Naive thymus-derived CD8-positive, alpha-beta T cell (primary cell): ENCODE measurements around the gene ADAMTSL4. TPM values are rescaled to one million over a fixed set of nuclear protein-coding genes. Genes with fewer than 3 reads are reported as not detected.
A peak's percentile ranks its signal among the peaks of the same experiment; 100 is the strongest.

Experiments
- ATAC-seq, 2 donors: fragments of 150-1000 bp; cut with Tn5 transposase in 1 of 2; sonication (Bioruptor Pico), chemical (Tn5 transposase) in 1 of 2; 1 replicate in 1 of 2; 2 replicates in 1 of 2; pipeline ENCODE4 v1.10.0; 2021; ENCODE audit warnings: mild to moderate bottlenecking in 2 of 2, moderate library complexity in 2 of 2
- POLR2A ChIA-PET: fragments of 350-600 bp; sonication (Branson Sonifier 250); formaldehyde crosslinking; loops from one replicate; lab custom pipeline; 2021; ENCODE audit warnings: antibody characterized with exemption; lab: Charles Lee
- DNase-seq, 10 donors: peaks; one replicate each; pipeline versions ENCODE4 v3.0.0 to v3.0.0-alpha.2; 2020 to 2022
- H3K27ac Mint-ChIP-seq, 10 donors: one replicate each; pipeline ENCODE4 v1.8.0; 2020 to 2022; ENCODE audit warnings: mild to moderate bottlenecking in 10 of 10, mixed read lengths in 10 of 10, moderate library complexity in 4 of 10, inconsistent platforms in 1 of 10
- H3K27me3 Mint-ChIP-seq, 5 donors: one replicate each; pipeline ENCODE4 v1.8.0; 2021 to 2022; ENCODE audit warnings: mixed read lengths in 5 of 5
- H3K36me3 Mint-ChIP-seq, 3 donors: one replicate each; pipeline ENCODE4 v1.8.0; 2020 to 2022; ENCODE audit warnings: mixed read lengths in 3 of 3, mild to moderate bottlenecking in 2 of 3, inconsistent platforms in 1 of 3
- H3K4me1 Mint-ChIP-seq, 4 donors: one replicate each; pipeline ENCODE4 v1.8.0; 2021 to 2022; ENCODE audit warnings: mixed read lengths in 4 of 4
- H3K4me3 Mint-ChIP-seq, 10 donors: one replicate each; pipeline ENCODE4 v1.8.0; 2020 to 2022; ENCODE audit warnings: mild to moderate bottlenecking in 10 of 10, mixed read lengths in 10 of 10, moderate library complexity in 6 of 10, inconsistent platforms in 1 of 10
- H3K9me3 Mint-ChIP-seq, 9 donors: one replicate each; pipeline ENCODE4 v1.8.0; 2020 to 2022; ENCODE audit warnings: mixed read lengths in 9 of 9, mild to moderate bottlenecking in 3 of 9, inconsistent platforms in 1 of 9, moderate library complexity in 1 of 9
- polyA plus RNA-seq, 3 donors: library from polyadenylated mRNA; unstranded; fragments of 300-500 nt; fragmentation: Illumina TruSeq; gene quantifications; one replicate each; pipeline ENCODE4 v1.2.3, GENCODE V29; 2021
- total RNA-seq, 8 experiments: library from RNA in 2 of 8; stranded (reverse) in 2 of 8; gene quantifications; one replicate each; pipeline ENCODE4 v1.2.3 and lab custom pipeline; 2021 to 2026

ADAMTSL4 gene
- total and polyA plus RNA-seq, 5 experiments from 2014 or later = 0.16 to 0.32 (median 0.29) TPM; not detected in 2

GRCh38 chr1:150515328-150516049, 33.7 kb upstream of the ADAMTSL4 start, which contains the start of gene FALEC:
Gene FALEC (plus strand): TSS chr1:150515752.
- no peaks in the 10 kb centered on the region for H3K9me3 Mint-ChIP-seq
- ATAC-seq = peak; percentile 98
- peak within 1 kb of the TSS; percentile 89 to 94 (median 93) for H3K4me3 Mint-ChIP-seq
- DNase-seq = peak; percentile 81 to 93 (median 88)
- H3K4me1 Mint-ChIP-seq = peaks cover 12 to 22% (median 19%) of the 10 kb centered on the region in 4 donors
- H3K36me3 Mint-ChIP-seq = peaks cover 0 to 2% (median 0%) of the 10 kb centered on the region in 3 donors
- H3K27ac Mint-ChIP-seq = peak within 1 kb of the TSS; percentile 48 to 95 (median 87)
- POLR2A ChIA-PET = interaction anchor here (0.8 to 2.4 kb wide), 12 partner anchors 10 to 297 kb away, joined by 3 to 13 read pairs (median 6); partner anchors contain the start of genes ENSA, MCL1, RPRD2 and TARS2
- H3K27me3 Mint-ChIP-seq = no peaks in the 10 kb centered on the region

- peaks cover 0 to 2% (median 0%) of the 10 kb centered on the region in 3 donors for H3K36me3 Mint-ChIP-seq
- no peaks in the 10 kb centered on the region for H3K27me3 Mint-ChIP-seq
- peak; percentile 13 to 18 for ATAC-seq
- H3K9me3 Mint-ChIP-seq = no peaks in the 10 kb centered on the region
- peak overlapping the region; percentile 89 to 94 (median 93) for H3K4me3 Mint-ChIP-seq
- peak in 1 of 10 donors; percentile 7 for DNase-seq
- peaks cover 12 to 22% (median 19%) of the 10 kb centered on the region in 4 donors for H3K4me1 Mint-ChIP-seq
- POLR2A ChIA-PET = interaction anchor here (0.6 to 2.4 kb wide), 12 partner anchors 10 to 297 kb away, joined by 3 to 13 read pairs (median 4); partner anchors contain the start of genes ENSA, MCL1, RPRD2 and TARS2
- peak overlapping the region; percentile 46 to 87 (median 80) for H3K27ac Mint-ChIP-seq
Observed at GRCh38 chr1:150516050-150516591, 33.1 kb upstream of the ADAMTSL4 start.

GRCh38 chr1:150516616-150517015, 32.6 kb upstream of the ADAMTSL4 start:
- H3K9me3 Mint-ChIP-seq = no peaks in the 10 kb centered on the region
- H3K36me3 Mint-ChIP-seq = no peaks in the 10 kb centered on the region
- peak overlapping the region; percentile 89 to 94 (median 93) for H3K4me3 Mint-ChIP-seq
- H3K27ac Mint-ChIP-seq = peak overlapping the region in 9 of 10 donors; percentile 1 to 87 (median 81)
- no peaks in the 10 kb centered on the region for H3K27me3 Mint-ChIP-seq
- DNase-seq = peak in 1 of 10 donors; percentile 17
- H3K4me1 Mint-ChIP-seq = peaks cover 12 to 22% (median 19%) of the 10 kb centered on the region in 4 donors
- POLR2A ChIA-PET = interaction anchor here (0.6 to 2.4 kb wide), 10 partner anchors 11 to 508 kb away, joined by 3 to 13 read pairs (median 6); partner anchors contain the start of genes ENSA, RPRD2 and TARS2
- ATAC-seq = no peak

- no peak overlapping the region for H3K27ac Mint-ChIP-seq
- no peaks in the 10 kb centered on the region for H3K36me3 Mint-ChIP-seq
- DNase-seq (no peak), ATAC-seq (no peak)
- H3K4me1 Mint-ChIP-seq = peaks cover 4 to 12% (median 7%) of the 10 kb centered on the region in 4 donors
- no peaks in the 10 kb centered on the region for H3K27me3 Mint-ChIP-seq
- no peaks in the 10 kb centered on the region for H3K9me3 Mint-ChIP-seq
- POLR2A ChIA-PET = interaction anchor here (0.6 to 0.9 kb wide), 4 partner anchors 38 to 758 kb away, joined by 3 to 5 read pairs (median 3); no protein-coding TSS in a partner anchor
- no peak overlapping the region for H3K4me3 Mint-ChIP-seq
Observed at GRCh38 chr1:150521196-150521968, 27.8 kb upstream of the ADAMTSL4 start.

- POLR2A ChIA-PET = interaction anchor here (0.7 kb wide), 1 partner anchor 284 kb away, joined by 7 read pairs; no protein-coding TSS in a partner anchor
- Mint-ChIP-seq H3K9me3 (no peaks in the 10 kb centered on the region), H3K36me3 (no peaks in the 10 kb centered on the region), H3K4me1 (no peaks in the 10 kb centered on the region), H3K27ac (no peak overlapping the region), H3K4me3 (no peak overlapping the region), H3K27me3 (no peaks in the 10 kb centered on the region)
- DNase-seq = no peak
- no peak for ATAC-seq
Observed at GRCh38 chr1:150525348-150525747, 23.9 kb upstream of the ADAMTSL4 start.

- no peak for ATAC-seq
- Mint-ChIP-seq H3K27me3 (no peaks in the 10 kb centered on the region), H3K9me3 (no peaks in the 10 kb centered on the region), H3K4me1 (peaks cover 0 to 7% (median 2%) of the 10 kb centered on the region in 4 donors), H3K27ac (no peak overlapping the region), H3K4me3 (no peak overlapping the region), H3K36me3 (no peaks in the 10 kb centered on the region)
- POLR2A ChIA-PET = no interaction called here
- DNase-seq = no peak
Observed at GRCh38 chr1:150528196-150528595, 21.0 kb upstream of the ADAMTSL4 start.

GRCh38 chr1:150529017-150529416, 20.2 kb upstream of the ADAMTSL4 start:
- Mint-ChIP-seq H3K27me3 (no peaks in the 10 kb centered on the region), H3K4me1 (peaks cover 0 to 7% (median 2%) of the 10 kb centered on the region in 4 donors), H3K27ac (no peak overlapping the region), H3K36me3 (no peaks in the 10 kb centered on the region), H3K9me3 (no peaks in the 10 kb centered on the region), H3K4me3 (no peak overlapping the region)
- ATAC-seq (no peak), DNase-seq (no peak)
- POLR2A ChIA-PET = no interaction called here

- POLR2A ChIA-PET = no interaction called here
- no peak overlapping the region for H3K4me3 Mint-ChIP-seq
- H3K36me3 Mint-ChIP-seq = no peaks in the 10 kb centered on the region
- DNase-seq = no peak
- no peak for ATAC-seq
- H3K9me3 Mint-ChIP-seq = no peaks in the 10 kb centered on the region
- H3K27me3 Mint-ChIP-seq = no peaks in the 10 kb centered on the region
- H3K4me1 Mint-ChIP-seq = peaks cover 0 to 7% (median 2%) of the 10 kb centered on the region in 4 donors
- peak overlapping the region in 1 of 10 donors; percentile 82 for H3K27ac Mint-ChIP-seq
Observed at GRCh38 chr1:150530491-150531159, 18.6 kb upstream of the ADAMTSL4 start.

- Mint-ChIP-seq H3K9me3 (no peaks in the 10 kb centered on the region), H3K27ac (peak overlapping the region in 2 of 10 donors; percentile 35 to 75), H3K27me3 (no peaks in the 10 kb centered on the region), H3K4me3 (no peak overlapping the region), H3K4me1 (peaks cover 0 to 7% (median 2%) of the 10 kb centered on the region in 4 donors), H3K36me3 (no peaks in the 10 kb centered on the region)
- POLR2A ChIA-PET = interaction anchor here (0.7 to 1.3 kb wide), 3 partner anchors 16 to 70 kb away, joined by 3 to 4 read pairs (median 4); no protein-coding TSS in a partner anchor
- DNase-seq (no peak), ATAC-seq (no peak)
Observed at GRCh38 chr1:150532860-150533259, 16.3 kb upstream of the ADAMTSL4 start.

GRCh38 chr1:150534002-150534401, 15.2 kb upstream of the ADAMTSL4 start:
- Mint-ChIP-seq H3K27me3 (no peaks in the 10 kb centered on the region), H3K9me3 (no peaks in the 10 kb centered on the region), H3K36me3 (no peaks in the 10 kb centered on the region), H3K4me3 (no peak overlapping the region), H3K27ac (no peak overlapping the region), H3K4me1 (peaks cover 1 to 7% (median 3%) of the 10 kb centered on the region in 4 donors)
- DNase-seq = no peak
- POLR2A ChIA-PET = interaction anchor here (0.7 to 1.2 kb wide), 2 partner anchors 17 to 291 kb away, joined by 5 to 7 read pairs; no protein-coding TSS in a partner anchor
- no peak for ATAC-seq

- no peaks in the 10 kb centered on the region for H3K36me3 Mint-ChIP-seq
- POLR2A ChIA-PET = no interaction called here
- DNase-seq = no peak
- ATAC-seq = no peak
- peaks cover 1 to 7% (median 3%) of the 10 kb centered on the region in 4 donors for H3K4me1 Mint-ChIP-seq
- H3K27ac Mint-ChIP-seq = no peak overlapping the region
- H3K4me3 Mint-ChIP-seq = no peak overlapping the region
- H3K27me3 Mint-ChIP-seq = peaks cover 0 to 4% (median 0%) of the 10 kb centered on the region in 5 donors
- H3K9me3 Mint-ChIP-seq = no peaks in the 10 kb centered on the region
Observed at GRCh38 chr1:150535511-150536287, 13.5 kb upstream of the ADAMTSL4 start.
